HG02798 (cell line): ENCODE data around the gene GNA14.
"Not testable (repeated sequence)": the region's sequence is repeated elsewhere in the genome, so short reads cannot be mapped to it uniquely, and the experiment has no call there.

Experiments
- ATAC-seq: cut with Tn5 transposase; IDR thresholded peaks from one replicate; pipeline ENCODE4 v1.9.1; 2021; ENCODE audit warnings: mild to moderate bottlenecking; ENCODE audit not compliant: unreplicated experiment, poor library complexity

The GNA14 gene

DNA sequence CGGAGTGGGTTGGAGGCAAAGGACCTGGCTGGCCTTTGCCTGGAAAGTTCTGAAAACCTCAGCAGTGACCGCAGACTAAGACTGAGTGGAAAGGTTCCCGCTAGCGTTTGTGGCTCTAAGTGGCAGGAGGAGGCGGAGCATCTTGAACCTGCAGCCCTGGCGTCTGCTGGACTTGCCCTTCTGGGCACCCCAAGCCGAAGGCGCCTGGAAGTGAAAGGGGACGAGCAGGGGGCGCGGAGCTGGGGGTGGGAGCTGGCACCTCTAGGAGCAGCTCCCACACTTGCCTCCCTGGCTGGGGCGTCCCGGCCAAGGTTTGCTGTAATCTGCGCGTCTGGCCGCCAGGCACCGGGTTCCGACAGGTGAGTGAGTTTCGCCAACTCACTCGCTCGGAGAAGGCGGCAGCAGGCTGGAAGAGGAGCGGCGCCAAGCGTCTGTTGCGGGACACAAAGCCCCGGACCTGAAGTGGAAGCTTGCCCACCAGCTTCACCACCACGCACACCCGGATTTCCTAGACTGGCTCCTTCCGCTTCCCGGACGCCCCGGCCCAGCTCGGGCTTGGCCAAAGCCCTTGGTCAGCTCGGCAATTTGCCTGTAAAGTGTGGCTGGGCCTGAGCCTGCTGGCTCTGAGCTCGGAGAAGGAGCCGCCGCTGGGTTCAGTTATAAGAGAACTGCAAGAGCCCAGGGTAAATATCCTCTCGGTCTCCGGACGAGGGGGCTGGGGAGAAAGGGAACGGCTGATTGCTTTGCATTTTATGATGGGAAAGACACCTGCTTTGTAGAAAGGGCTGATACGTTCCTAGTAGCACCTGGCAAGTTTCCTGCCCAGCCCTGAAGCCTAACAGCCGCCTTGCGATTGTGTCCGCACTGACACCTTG lies at the start of gene GNA14:
GNA14 (minus strand) TSS at position 89 of the 875 bp plus-strand sequence. CDS start 529 bp downstream, outside the sequence.
- no peak for ATAC-seq

DNA sequence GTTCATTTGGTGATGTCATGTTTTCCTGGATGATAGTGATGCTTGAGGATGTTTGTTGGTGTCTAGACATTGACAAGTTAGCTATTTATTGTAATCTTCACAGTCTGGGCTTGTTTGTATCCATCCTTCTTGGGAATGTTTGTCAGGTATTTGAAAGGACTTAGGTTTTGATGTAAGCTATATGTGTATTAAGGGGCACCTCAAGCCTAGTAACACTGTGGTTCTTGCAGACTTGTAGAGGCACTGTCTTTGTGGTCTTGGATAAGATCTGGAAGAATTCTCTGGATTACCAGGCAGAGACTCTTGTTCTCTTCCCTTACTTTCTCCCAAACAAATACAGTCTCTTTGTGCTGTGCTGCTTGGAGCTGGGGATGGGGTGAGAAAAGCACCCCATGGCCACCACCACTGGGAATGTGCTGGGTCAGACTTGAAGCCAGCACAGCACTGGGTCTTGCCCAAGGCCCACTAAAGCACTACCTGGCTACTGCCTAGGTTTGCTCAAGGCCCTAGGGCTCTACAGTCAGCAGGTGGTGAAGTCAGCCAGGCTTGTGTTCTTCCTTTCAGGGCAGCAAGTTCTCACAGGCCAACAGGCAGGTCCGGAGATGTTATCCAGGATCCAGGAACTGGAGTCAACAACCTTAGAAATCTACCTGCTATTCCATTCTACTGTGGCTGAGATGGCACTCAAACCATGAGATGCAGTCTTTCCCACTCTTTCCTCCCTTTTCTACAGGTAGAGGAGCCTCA lies 49.3 kb upstream of the GNA14 start:
- ATAC-seq = no peak

DNA sequence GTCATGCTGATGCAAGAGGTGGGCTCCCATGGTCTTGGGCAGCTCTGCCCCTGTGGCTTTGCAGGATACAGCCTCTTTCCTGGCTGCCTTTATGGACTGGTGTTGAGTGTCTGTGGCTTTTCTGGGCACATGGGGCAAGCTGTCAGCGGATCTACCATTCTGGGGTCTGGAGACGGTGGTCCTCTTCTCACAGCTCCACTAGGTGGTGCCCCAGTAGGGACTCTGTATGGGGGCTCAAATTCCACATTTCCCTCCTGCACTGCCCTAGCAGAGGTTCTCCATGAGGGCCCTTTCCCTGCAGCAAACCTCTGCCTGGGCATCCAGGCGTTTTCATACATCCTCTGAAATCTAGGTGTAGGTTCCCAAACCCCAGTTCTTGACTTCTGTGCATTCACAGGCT lies 42.6 kb upstream of the GNA14 start:
- ATAC-seq = not testable (repeated sequence)

GRCh38 chr9:77690119-77690518 lies 42.0 kb upstream of the GNA14 start:
- ATAC-seq = not testable (repeated sequence)

- not testable (repeated sequence) for ATAC-seq
Observed at GRCh38 chr9:77687737-77688136, 39.6 kb upstream of the GNA14 start.

DNA sequence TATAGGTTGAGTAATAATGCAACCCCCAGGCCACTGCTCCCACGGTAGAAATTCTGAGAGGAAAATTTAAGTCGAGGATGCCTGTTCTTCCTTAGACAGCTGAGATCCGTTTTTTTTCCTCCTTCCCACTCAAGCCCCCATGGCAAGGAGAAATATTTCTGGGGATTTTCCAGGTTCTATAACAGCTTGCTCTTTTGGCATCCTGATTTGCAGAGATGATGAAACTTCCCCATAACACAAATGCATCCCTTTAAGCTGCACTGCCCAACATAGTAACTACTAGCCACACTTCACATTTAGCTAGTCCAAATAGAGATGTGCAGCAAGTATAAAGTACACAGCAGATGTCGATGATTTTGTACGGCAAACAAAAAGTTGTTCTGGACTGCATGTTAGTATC lies 32.5 kb upstream of the GNA14 start:
- no peak for ATAC-seq

- ATAC-seq = no peak
Observed at GRCh38 chr9:77679661-77680368, 31.7 kb upstream of the GNA14 start.

DNA sequence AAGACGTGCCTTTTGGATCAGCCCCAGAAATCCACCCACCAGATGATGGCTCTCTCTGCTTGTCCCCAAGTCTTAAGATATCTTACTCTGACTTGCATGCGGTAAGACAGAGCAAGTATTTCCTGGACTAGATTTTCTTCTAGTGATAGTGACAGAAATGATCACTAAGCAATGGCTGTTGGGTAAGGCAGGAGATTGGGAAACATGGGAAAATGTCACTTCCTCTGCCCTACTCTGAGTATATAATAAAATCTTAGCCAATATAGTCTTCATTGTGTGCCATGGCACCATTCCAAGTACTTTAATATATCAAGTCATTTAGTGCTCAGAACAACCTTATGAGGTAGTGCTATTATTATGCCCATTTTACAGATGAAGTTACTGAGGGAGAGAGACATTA lies 31.0 kb upstream of the GNA14 start:
- no peak for ATAC-seq

DNA sequence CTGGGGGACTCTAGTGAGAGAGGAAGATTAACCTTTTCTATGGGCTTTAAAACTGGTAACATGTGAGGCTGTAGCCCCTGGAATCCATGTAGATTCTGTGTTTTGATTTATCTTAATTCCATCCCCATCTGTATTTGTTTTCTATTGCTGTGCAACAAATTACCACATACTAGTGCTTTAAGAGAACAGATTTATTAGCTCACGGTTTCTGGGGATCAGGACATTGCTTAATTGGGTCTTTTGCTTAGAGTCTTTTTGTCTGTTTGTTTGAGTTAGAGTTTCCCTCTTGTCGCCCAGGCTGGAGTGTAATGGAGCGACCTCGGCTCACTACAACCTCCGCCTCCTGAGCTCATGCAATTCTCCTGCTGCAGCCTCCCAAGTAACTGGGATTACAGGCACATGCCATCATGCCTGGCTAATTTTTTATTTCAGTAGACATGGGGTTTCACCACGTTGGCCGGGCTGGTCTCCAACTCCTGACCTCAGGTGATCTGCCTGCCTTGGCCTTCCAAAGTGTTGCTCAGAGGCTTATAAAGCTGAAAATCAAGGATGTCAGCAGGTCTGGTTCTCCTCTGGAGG lies 29.9 kb upstream of the GNA14 start:
- ATAC-seq = no peak

- no peak for ATAC-seq
Observed at GRCh38 chr9:77677397-77677796, 29.3 kb upstream of the GNA14 start.

DNA sequence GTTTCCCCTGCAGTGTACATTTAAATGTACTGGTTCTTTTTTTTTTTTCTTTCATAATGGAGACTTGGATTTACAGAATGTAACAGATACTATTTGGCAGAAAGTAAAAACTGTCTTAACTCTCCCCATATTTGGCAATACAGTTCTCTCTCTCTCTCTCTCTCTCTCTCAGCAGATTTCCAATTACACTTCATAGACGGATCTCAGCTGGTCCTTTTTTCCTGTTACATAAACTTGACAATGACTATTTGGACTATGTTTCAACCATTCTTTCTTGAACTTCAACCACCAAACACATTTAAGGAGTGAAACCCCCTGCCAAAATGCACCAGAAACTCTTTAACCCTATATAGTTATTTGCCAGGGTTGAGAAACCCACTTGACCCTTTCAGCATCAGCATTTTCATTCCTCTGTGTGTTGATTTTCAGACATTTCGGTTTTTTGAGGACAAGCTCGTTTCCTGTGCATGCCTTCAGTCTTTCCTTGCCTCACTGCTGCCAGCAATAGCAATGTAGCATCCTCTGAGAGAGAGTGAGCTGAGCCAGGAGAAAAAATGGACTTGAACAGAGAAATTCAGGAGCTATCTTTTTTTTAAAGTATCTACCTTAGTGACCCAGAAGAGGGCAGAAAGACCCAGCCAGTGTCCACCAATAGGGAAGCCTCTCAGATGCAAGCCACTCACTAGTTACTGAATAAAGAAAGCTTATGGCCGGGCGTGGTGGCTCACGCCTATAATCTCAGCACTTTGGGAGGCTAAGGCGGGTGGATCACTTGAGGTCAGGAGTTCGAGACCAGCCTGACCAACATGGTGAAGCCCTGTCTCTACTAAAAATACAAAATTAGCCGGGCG lies 26.0 kb upstream of the GNA14 start:
- ATAC-seq = no peak

DNA sequence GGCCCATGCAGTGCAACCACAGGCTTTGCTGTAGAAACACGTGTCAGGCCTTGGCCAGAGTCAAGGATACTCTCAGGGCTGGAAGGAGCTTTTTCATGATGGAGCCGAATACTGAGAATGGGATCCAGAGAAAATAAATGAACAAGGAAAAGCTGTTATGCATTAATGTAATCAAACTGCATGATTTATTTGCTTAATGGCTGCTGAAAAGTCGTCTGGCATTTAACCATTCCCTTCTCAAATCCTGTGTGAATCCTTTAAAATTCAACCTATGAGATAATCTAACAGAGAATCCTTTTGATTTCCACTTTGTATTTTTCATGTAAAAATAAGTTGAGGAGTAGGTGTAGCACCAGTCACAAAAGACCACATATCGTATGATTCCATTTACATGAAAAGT lies 24.1 kb upstream of the GNA14 start:
- ATAC-seq = no peak

DNA sequence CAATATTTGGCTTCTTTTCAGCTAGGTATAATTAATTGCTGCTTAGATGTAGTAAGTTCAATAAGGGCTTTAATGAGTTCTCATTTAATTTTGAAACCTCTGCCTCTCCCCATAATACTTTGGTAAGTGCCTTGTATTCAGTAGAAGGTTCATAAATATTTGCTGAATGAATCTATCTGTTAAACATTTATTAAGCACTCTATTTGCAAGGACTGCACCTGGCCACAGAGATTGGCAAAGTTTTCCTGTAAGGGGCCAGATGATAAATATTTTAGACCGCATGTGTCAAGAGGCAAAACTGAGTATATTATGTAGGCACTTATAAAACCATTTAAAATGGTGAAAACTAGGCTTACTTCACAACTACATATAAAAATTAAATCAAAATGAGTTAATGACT lies 19.0 kb upstream of the GNA14 start:
- no peak for ATAC-seq

DNA sequence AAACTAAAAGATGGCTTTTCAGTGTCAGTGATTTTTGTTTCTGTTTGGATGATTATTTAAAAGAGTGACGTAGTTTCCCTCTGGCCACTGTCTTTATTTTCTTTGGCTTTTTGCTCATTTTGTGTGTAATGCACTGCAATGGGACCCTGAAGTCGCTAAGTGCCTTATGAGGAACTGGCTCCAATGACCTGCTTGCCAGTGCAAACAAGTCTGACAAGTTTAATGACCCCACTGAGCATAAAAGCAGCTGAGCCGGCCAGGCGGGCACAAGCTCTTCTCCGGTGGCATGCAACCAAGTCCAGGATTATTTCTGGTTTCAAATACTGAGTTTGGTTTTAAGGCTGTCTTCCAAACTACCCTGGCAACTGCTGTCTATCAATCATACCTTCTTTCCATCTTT lies 15.6 kb upstream of the GNA14 start:
- no peak for ATAC-seq

DNA sequence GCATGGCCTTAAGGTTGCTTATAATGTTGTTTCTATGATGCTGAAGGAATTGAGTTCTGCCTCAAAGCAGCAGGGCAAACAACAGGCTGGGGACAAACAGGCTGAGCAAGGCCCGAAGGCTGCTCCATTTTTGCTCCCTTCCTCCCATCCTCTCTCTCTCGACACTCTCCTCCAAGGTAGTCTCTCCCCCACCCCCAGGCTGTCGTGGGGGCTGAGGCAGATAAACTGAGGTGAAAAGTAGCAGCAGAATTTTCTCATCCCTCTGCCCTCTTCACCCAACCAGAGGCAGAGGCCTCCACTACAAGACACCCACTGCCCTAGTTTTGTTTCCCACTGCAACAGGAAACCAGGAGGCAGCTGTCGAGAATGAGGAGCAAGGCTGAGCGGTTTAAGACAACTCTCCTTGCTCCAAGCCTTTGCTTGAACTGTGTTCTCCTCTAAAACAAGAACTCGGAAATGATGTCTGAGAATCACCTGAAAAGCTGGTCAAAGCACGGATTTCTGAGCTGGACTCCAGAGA lies 13.5 kb upstream of the GNA14 start:
- ATAC-seq = no peak

DNA sequence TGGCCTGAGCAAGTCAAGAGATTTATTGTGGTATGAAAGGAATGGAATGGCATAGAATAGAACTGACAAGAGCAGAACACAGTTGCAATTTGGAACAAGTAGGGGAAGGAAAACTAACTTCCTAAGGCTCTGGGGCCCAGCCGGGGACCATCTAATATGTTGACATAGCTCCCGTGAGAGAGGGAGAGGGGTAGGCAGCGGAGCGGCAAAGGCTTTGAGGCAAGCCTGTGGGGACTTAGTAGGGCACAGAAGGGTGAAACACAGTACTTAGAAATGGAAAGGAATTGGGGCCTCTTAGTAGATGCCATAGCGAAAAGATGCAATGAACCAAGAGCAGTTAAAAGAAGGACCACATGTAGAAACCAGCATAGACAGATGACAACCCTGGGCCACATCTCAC lies 11.8 kb upstream of the GNA14 start:
- no peak for ATAC-seq

DNA sequence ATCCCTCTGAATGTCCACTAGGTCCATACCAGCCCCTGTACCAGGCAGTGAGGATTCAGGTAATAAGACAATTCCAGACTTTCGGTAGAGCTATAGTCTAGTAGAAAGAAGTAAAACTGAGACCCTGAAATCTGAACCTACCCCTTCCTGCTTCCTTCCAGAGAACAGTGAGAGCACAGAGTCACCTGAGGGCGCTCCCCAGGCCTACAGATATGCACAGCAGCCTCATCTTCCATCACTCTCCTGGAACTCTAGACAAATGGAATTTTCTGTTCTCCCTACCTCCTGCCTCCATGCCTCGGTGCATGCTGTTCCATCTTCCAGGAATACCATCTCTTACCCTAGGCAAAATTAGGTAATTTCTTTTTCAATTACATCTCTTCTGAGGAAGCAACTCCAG lies 3.1 kb upstream of the GNA14 start:
- ATAC-seq = no peak

GRCh38 chr9:77649109-77649812 lies 1.1 kb upstream of the GNA14 start:
- no peak for ATAC-seq
